Measurements from ENCODE around the gene BTG3.

BTG3 gene, protein sequence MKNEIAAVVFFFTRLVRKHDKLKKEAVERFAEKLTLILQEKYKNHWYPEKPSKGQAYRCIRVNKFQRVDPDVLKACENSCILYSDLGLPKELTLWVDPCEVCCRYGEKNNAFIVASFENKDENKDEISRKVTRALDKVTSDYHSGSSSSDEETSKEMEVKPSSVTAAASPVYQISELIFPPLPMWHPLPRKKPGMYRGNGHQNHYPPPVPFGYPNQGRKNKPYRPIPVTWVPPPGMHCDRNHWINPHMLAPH

GRCh38 chr21:17612565-17613241 lies at the start of gene BTG3:
Gene BTG3, minus strand, starts transcription at chr21:17612901. Its CDS starts 3,757 bp downstream, at chr21:17609144.
- Histone ChIP-seq H3K9me2 (replicated peaks; ENCODE audit: insufficient read depth, low read length) (no peaks in the 10 kb centered on the region), H3K9ac (ENCODE audit: low read length) (peak within 1 kb of the TSS; percentile 90), H3K4me3 (ENCODE audit: low read length) (peak within 1 kb of the TSS; percentile 89), H3K36me3 (replicated peaks; ENCODE audit: insufficient read depth, low read length) (peaks cover 5% of the 10 kb centered on the region; the same call in 1 of the 2 replicates), H3F3A (ENCODE audit: insufficient read depth, low read length) (peaks cover 15% of the 10 kb centered on the region), H3K79me2 (ENCODE audit: low read length) (peaks cover 49% of the 10 kb centered on the region), H2AFZ (ENCODE audit: low read length) (peak within 1 kb of the TSS; percentile 93), H3K9me3 (replicated peaks; ENCODE audit: insufficient read depth, low read length) (no peaks in the 10 kb centered on the region), H3K4me2 (ENCODE audit: low read depth, low read length) (peak within 1 kb of the TSS; percentile 87), H3K4me1 (ENCODE audit: low read length) (peaks cover 6% of the 10 kb centered on the region), H4K20me1 (ENCODE audit: insufficient read depth, low read length) (peaks cover 11% of the 10 kb centered on the region), H3K27ac (ENCODE audit: low read length) (peak within 1 kb of the TSS; percentile 66), H3K27me3 (replicated peaks; ENCODE audit: insufficient read depth, low read length) (no peaks in the 10 kb centered on the region)
- TF ChIP-seq EZH2 (optimal IDR thresholded peaks at IDR 0.05; ENCODE audit: low read depth, low read length) (no peak), CTCF (IDR thresholded peaks at IDR 0.05; ENCODE audit: low read length) (no peak)
- DNase-seq: peak; percentile 89

DNA sequence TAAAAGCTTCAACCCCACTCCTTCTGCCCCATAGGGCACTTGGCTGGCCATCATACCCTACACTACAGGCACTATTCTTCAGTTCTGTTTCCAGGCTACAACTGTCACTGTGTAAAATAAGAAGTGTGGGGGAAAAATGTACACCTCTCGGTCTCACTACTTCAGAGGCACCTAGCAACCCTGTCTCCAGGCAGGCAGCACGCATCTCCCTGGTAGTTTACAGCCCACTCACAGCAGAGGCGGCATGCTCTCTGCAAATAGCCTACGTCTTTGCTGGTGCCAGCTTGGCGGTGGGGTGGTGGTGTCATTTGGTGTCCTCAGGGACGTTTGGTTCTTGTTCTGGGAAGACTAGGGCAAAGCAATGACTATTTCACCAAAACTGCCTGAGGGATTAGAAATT lies 48.2 kb upstream of the BTG3 start:
- H3K9me2 ChIP-seq (replicated peaks; ENCODE audit: insufficient read depth, low read length): no peaks in the 10 kb centered on the region
- DNase-seq: no peak
- H3K4me1 ChIP-seq (ENCODE audit: low read length): no peaks in the 10 kb centered on the region
- no peaks in the 10 kb centered on the region for H3K9me3 ChIP-seq (replicated peaks; ENCODE audit: insufficient read depth, low read length)
- H3K9ac ChIP-seq (ENCODE audit: low read length): no peak overlapping the region
- no peak overlapping the region for H2AFZ ChIP-seq (ENCODE audit: low read length)
- no peak overlapping the region for H3K27ac ChIP-seq (ENCODE audit: low read length)
- H3K79me2 ChIP-seq (ENCODE audit: low read length): no peaks in the 10 kb centered on the region
- no peak overlapping the region for H3K4me2 ChIP-seq (ENCODE audit: low read depth, low read length)
- H4K20me1 ChIP-seq (ENCODE audit: insufficient read depth, low read length): no peaks in the 10 kb centered on the region
- TF ChIP-seq EZH2 (optimal IDR thresholded peaks at IDR 0.05; ENCODE audit: low read depth, low read length): no peak
- no peak for TF ChIP-seq EZH2phosphoT487 (IDR thresholded peaks at IDR 0.05; ENCODE audit: low read length)
- TF ChIP-seq CTCF (IDR thresholded peaks at IDR 0.05; ENCODE audit: low read length): no peak
- H3K27me3 ChIP-seq (replicated peaks; ENCODE audit: insufficient read depth, low read length): no peaks in the 10 kb centered on the region
- H3K36me3 ChIP-seq (replicated peaks; ENCODE audit: insufficient read depth, low read length): no peaks in the 10 kb centered on the region
- H3F3A ChIP-seq (ENCODE audit: insufficient read depth, low read length): no peaks in the 10 kb centered on the region
- no peak overlapping the region for H3K4me3 ChIP-seq (ENCODE audit: low read length)

DNA sequence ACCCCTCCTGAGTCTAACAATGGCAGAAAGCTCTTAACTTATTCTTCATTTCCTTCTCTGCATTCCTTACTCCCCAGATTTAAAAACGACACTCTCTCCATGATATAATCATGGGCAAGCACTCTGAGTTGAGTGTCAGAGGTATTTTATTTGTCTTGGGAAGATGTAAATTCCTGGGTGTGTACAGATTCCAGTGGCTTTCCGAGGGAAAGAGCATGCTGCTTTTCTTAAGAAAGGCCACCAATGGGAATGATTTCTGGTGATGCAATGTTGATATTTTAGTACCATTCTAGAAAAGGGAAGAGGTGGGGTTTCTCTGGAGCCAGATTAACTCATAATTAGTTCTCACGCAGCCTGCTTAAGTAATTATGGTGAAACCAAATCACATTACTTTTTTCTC lies 47.8 kb upstream of the BTG3 start:
- Histone ChIP-seq H3K36me3 (replicated peaks; ENCODE audit: insufficient read depth, low read length) (no peaks in the 10 kb centered on the region), H3K4me3 (ENCODE audit: low read length) (no peak overlapping the region), H3K4me1 (ENCODE audit: low read length) (no peaks in the 10 kb centered on the region), H3K9me2 (replicated peaks; ENCODE audit: insufficient read depth, low read length) (no peaks in the 10 kb centered on the region), H3K9me3 (replicated peaks; ENCODE audit: insufficient read depth, low read length) (no peaks in the 10 kb centered on the region), H3K79me2 (ENCODE audit: low read length) (no peaks in the 10 kb centered on the region), H4K20me1 (ENCODE audit: insufficient read depth, low read length) (no peaks in the 10 kb centered on the region), H3F3A (ENCODE audit: insufficient read depth, low read length) (no peaks in the 10 kb centered on the region), H3K9ac (ENCODE audit: low read length) (no peak overlapping the region), H2AFZ (ENCODE audit: low read length) (no peak overlapping the region), H3K27ac (ENCODE audit: low read length) (no peak overlapping the region), H3K4me2 (ENCODE audit: low read depth, low read length) (no peak overlapping the region), H3K27me3 (replicated peaks; ENCODE audit: insufficient read depth, low read length) (no peaks in the 10 kb centered on the region)
- no peak for DNase-seq
- TF ChIP-seq EZH2 (optimal IDR thresholded peaks at IDR 0.05; ENCODE audit: low read depth, low read length) (no peak), EZH2phosphoT487 (IDR thresholded peaks at IDR 0.05; ENCODE audit: low read length) (no peak), CTCF (IDR thresholded peaks at IDR 0.05; ENCODE audit: low read length) (no peak)
